H9 (cell line): ENCODE measurements around the gene RADX. TPM values are rescaled to one million over a fixed set of nuclear protein-coding genes. Genes with fewer than 3 reads are reported as not detected.

Experiments
- DNase-seq: peaks from one replicate; pipeline ENCODE4 v3.0.0-alpha.2; 2017
- H2AFZ ChIP-seq: one replicate; pipeline ENCODE4 v1.6.1; 2013; ENCODE audit warnings: mild to moderate bottlenecking, low read length, control low read depth, moderate library complexity
- H2AK5ac ChIP-seq: 2 replicates; pipeline ENCODE4 v1.6.1; 2013; ENCODE audit warnings: low read length, control low read depth, mixed read lengths; ENCODE audit not compliant: insufficient read length
- H2BK120ac ChIP-seq: one replicate; pipeline ENCODE4 v1.6.1; 2013; ENCODE audit warnings: low read depth, mild to moderate bottlenecking, low read length, control low read depth, inconsistent platforms; ENCODE audit not compliant: poor library complexity, severe bottlenecking
- H2BK12ac ChIP-seq: 2 replicates; pipeline ENCODE4 v1.6.1; 2013; ENCODE audit warnings: low read length, control low read depth, mixed read lengths, low read depth; ENCODE audit not compliant: insufficient read length
- H2BK15ac ChIP-seq: 2 replicates; pipeline ENCODE4 v1.6.1; 2013; ENCODE audit warnings: low read depth, low read length, control low read depth
- H2BK20ac ChIP-seq: one replicate; pipeline ENCODE4 v1.6.1; 2013; ENCODE audit warnings: low read depth, mild to moderate bottlenecking, low read length, control low read depth, inconsistent platforms; ENCODE audit not compliant: poor library complexity, severe bottlenecking
- H2BK5ac ChIP-seq: 2 replicates; pipeline ENCODE4 v1.6.1; 2013; ENCODE audit warnings: low read length, control low read depth, mixed read lengths; ENCODE audit not compliant: insufficient read length
- H3K14ac ChIP-seq: 2 replicates; pipeline ENCODE4 v1.6.1; 2013; ENCODE audit warnings: low read length, control low read depth; ENCODE audit not compliant: insufficient read depth
- H3K18ac ChIP-seq: 2 replicates; pipeline ENCODE4 v1.6.1; 2013; ENCODE audit warnings: low read depth, mild to moderate bottlenecking, mixed read lengths, low read length, control low read depth; ENCODE audit not compliant: insufficient read length
- H3K23ac ChIP-seq: 2 replicates; pipeline ENCODE4 v1.6.1; 2013; ENCODE audit warnings: low read length, control low read depth, mixed read lengths, low read depth; ENCODE audit not compliant: insufficient read length
- H3K23me2 ChIP-seq: 2 replicates; pipeline ENCODE4 v1.6.1; 2013; ENCODE audit warnings: low read depth, mild to moderate bottlenecking, mixed read lengths, low read length, control low read depth; ENCODE audit not compliant: insufficient read length, poor library complexity, severe bottlenecking
- H3K27ac ChIP-seq: 2 replicates; pipeline ENCODE4 v1.5.1; 2013; ENCODE audit warnings: low read length, control low read depth, mixed read lengths, low read depth; ENCODE audit not compliant: insufficient read length
- H3K27me3 ChIP-seq: 2 replicates; pipeline ENCODE4 v1.6.1; 2013; ENCODE audit warnings: low read length, control low read depth, inconsistent platforms; ENCODE audit not compliant: insufficient read depth
- H3K4ac ChIP-seq: 2 replicates; pipeline ENCODE4 v1.6.1; 2013; ENCODE audit warnings: low read depth, mild to moderate bottlenecking, control low read depth, inconsistent platforms, low read length, moderate library complexity
- H3K4me1 ChIP-seq: 2 replicates; pipeline ENCODE4 v1.6.1; 2013; ENCODE audit warnings: low read length, control low read depth, inconsistent platforms; ENCODE audit not compliant: insufficient read depth
- H3K4me2 ChIP-seq: 2 replicates; pipeline ENCODE4 v1.6.1; 2013; ENCODE audit warnings: low read length, control low read depth, mixed read lengths; ENCODE audit not compliant: insufficient read length, insufficient read depth
- H3K56ac ChIP-seq: 2 replicates; pipeline ENCODE4 v1.6.1; 2013; ENCODE audit warnings: low read depth, mild to moderate bottlenecking, mixed read lengths, low read length, control low read depth; ENCODE audit not compliant: insufficient read length
- H3K79me1 ChIP-seq: 2 replicates; pipeline ENCODE4 v1.6.1; 2013; ENCODE audit warnings: low read depth, mild to moderate bottlenecking, moderate library complexity, low read length, control low read depth, inconsistent platforms; ENCODE audit not compliant: insufficient read depth, poor library complexity, severe bottlenecking
- H3K79me2 ChIP-seq: 2 replicates; pipeline ENCODE4 v1.6.1; 2013; ENCODE audit warnings: low read length, control low read depth, inconsistent platforms; ENCODE audit not compliant: insufficient read depth
- H3K9ac ChIP-seq: 2 replicates; pipeline ENCODE4 v1.6.1; 2013; ENCODE audit warnings: low read length, control low read depth, mixed read lengths; ENCODE audit not compliant: insufficient read length; ENCODE audit errors: extremely low read depth
- H3K9me3 ChIP-seq: one replicate; pipeline ENCODE4 v1.6.1; 2013; ENCODE audit warnings: low read depth, low read length, inconsistent platforms; ENCODE audit not compliant: control insufficient read depth
- H3T11ph ChIP-seq: one replicate; pipeline ENCODE4 v1.6.1; 2013; ENCODE audit warnings: mild to moderate bottlenecking, low read length, control low read depth, inconsistent platforms
- H4K20me1 ChIP-seq: one replicate; pipeline ENCODE4 v1.6.1; 2013; ENCODE audit not compliant: control insufficient read depth, insufficient read length, insufficient read depth
- H4K5ac ChIP-seq: 2 replicates; pipeline ENCODE4 v1.6.1; 2013; ENCODE audit warnings: low read depth, mild to moderate bottlenecking, mixed read lengths, low read length, control low read depth; ENCODE audit not compliant: insufficient read length
- H4K8ac ChIP-seq: replicated peaks from 2 replicates; pipeline ENCODE4 v1.6.1; 2013; ENCODE audit warnings: low read length, control low read depth, mixed read lengths, low read depth; ENCODE audit not compliant: insufficient read length
- H4K91ac ChIP-seq: 2 replicates; pipeline ENCODE4 v1.6.1; 2013; ENCODE audit warnings: low read depth, mild to moderate bottlenecking, moderate library complexity, mixed read lengths, low read length, control low read depth; ENCODE audit not compliant: insufficient read length
- H3K27ac Mint-ChIP-seq, 3 experiments: 2 replicates in 2 of 3; 3 replicates in 1 of 3; pipeline ENCODE4 v1.8.0; 2020 to 2021; ENCODE audit warnings: mixed read lengths in 3 of 3, mild to moderate bottlenecking in 1 of 3, moderate library complexity in 1 of 3
- H3K27me3 Mint-ChIP-seq: 2 replicates; pipeline ENCODE4 v1.8.0; 2021; ENCODE audit warnings: low read depth, mild to moderate bottlenecking, moderate library complexity, mixed read lengths
- H3K36me3 Mint-ChIP-seq, 3 experiments: 2 replicates in 2 of 3; 3 replicates in 1 of 3; pipeline ENCODE4 v1.8.0; 2020 to 2021; ENCODE audit warnings: low read depth in 3 of 3, mixed read lengths in 3 of 3; ENCODE audit not compliant: insufficient read depth in 1 of 3
- H3K4me1 Mint-ChIP-seq, 2 experiments: 2 replicates each; pipeline ENCODE4 v1.8.0; 2020; ENCODE audit warnings: mixed read lengths in 2 of 2
- H3K4me3 Mint-ChIP-seq, 2 experiments: 2 replicates in 1 of 2; 3 replicates in 1 of 2; pipeline ENCODE4 v1.8.0; 2020 to 2021; ENCODE audit warnings: mild to moderate bottlenecking in 2 of 2, mixed read lengths in 2 of 2, moderate library complexity in 1 of 2
- H3K9me3 Mint-ChIP-seq, 2 experiments: 2 replicates in 1 of 2; 3 replicates in 1 of 2; pipeline ENCODE4 v1.8.0; 2020; ENCODE audit warnings: mild to moderate bottlenecking in 2 of 2, mixed read lengths in 2 of 2, moderate library complexity in 1 of 2
- WGBS: extraction: QIAGEN DNeasy Blood & Tissue Kit; methylation state at CpG from one replicate; pipeline ENCODE4 v1.1.7; 2013; ENCODE audit warnings: missing lambda C conversion rate, low lambda C conversion rate, mixed read lengths; ENCODE audit not compliant: insufficient read length; ENCODE audit errors: extremely low coverage; 5-methylcytosine and 5-hydroxymethylcytosine counted together
- total RNA-seq: library from RNA; stranded (reverse); gene quantifications from 2 replicates; pipeline ENCODE4 v1.2.1, GENCODE V29; 2021
- TF ChIP-seq, protein P1 (sequence below): fragments of 200-600 bp; sonication (generic); conservative IDR thresholded peaks from 3 replicates; pipeline ENCODE4 v1.8.0; 2021; ENCODE audit warnings: antibody characterized with exemption, mild to moderate bottlenecking

RADX gene
- total RNA-seq, 1 experiment from 2014 or later = 1.5 TPM

- WGBS = no CpG with 5 or more reads among the region's 6 CpGs
- H3T11ph ChIP-seq = no peak overlapping the region
- H2BK20ac ChIP-seq = no peak overlapping the region
- H2BK15ac ChIP-seq = no peak overlapping the region
- no peak overlapping the region for H2AK5ac ChIP-seq
- H4K8ac ChIP-seq = no peak overlapping the region
- DNase-seq = no peak
- H3K4me2 ChIP-seq = no peak overlapping the region
- no peaks in the 10 kb centered on the region for H3K4me1 ChIP-seq
- peaks cover 5 to 8% of the 10 kb centered on the region in 2 experiments; a peak in 3 of 4 replicates for H3K4me1 Mint-ChIP-seq
- H3K79me2 ChIP-seq = no peaks in the 10 kb centered on the region
- H4K91ac ChIP-seq = no peak overlapping the region
- TF ChIP-seq, protein P1, sequence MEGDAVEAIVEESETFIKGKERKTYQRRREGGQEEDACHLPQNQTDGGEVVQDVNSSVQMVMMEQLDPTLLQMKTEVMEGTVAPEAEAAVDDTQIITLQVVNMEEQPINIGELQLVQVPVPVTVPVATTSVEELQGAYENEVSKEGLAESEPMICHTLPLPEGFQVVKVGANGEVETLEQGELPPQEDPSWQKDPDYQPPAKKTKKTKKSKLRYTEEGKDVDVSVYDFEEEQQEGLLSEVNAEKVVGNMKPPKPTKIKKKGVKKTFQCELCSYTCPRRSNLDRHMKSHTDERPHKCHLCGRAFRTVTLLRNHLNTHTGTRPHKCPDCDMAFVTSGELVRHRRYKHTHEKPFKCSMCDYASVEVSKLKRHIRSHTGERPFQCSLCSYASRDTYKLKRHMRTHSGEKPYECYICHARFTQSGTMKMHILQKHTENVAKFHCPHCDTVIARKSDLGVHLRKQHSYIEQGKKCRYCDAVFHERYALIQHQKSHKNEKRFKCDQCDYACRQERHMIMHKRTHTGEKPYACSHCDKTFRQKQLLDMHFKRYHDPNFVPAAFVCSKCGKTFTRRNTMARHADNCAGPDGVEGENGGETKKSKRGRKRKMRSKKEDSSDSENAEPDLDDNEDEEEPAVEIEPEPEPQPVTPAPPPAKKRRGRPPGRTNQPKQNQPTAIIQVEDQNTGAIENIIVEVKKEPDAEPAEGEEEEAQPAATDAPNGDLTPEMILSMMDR = no peak
- no peak overlapping the region for H3K18ac ChIP-seq
- no peak overlapping the region for H3K56ac ChIP-seq
- H2BK12ac ChIP-seq = no peak overlapping the region
- H3K79me1 ChIP-seq = no peaks in the 10 kb centered on the region
- no peak overlapping the region for H3K23ac ChIP-seq
- no peak overlapping the region for H2BK5ac ChIP-seq
- H3K27me3 Mint-ChIP-seq = peaks cover 17% of the 10 kb centered on the region
- no peak overlapping the region for H3K9ac ChIP-seq
- H2AFZ ChIP-seq = no peak overlapping the region
- no peak overlapping the region for H3K4ac ChIP-seq
- no peak overlapping the region for H3K14ac ChIP-seq
- no peaks in the 10 kb centered on the region for H4K20me1 ChIP-seq
- peaks cover 4% of the 10 kb centered on the region for H3K23me2 ChIP-seq
- H3K4me3 Mint-ChIP-seq = no peak overlapping the region
- no peaks in the 10 kb centered on the region for H3K27me3 ChIP-seq
- peaks cover 0 to 3% (median 0%) of the 10 kb centered on the region in 3 experiments; a peak in 1 of 7 replicates for H3K36me3 Mint-ChIP-seq
- H4K5ac ChIP-seq = no peak overlapping the region
- H2BK120ac ChIP-seq = no peak overlapping the region
- H3K9me3 Mint-ChIP-seq = peaks cover 3 to 59% of the 10 kb centered on the region in 2 experiments; a peak in 3 of 5 replicates
- no peaks in the 10 kb centered on the region for H3K9me3 ChIP-seq
- no peak overlapping the region for H3K27ac Mint-ChIP-seq
- H3K27ac ChIP-seq = no peak overlapping the region
Observed at GRCh38 chrX:106608016-106608415, 3.8 kb upstream of the RADX start.
